Aorta (tissue), 5 donors: ENCODE results near the gene USP30. TPM values are rescaled to one million over a fixed set of nuclear protein-coding genes. Genes with fewer than 3 reads are reported as not detected.
"Not testable (repeated sequence)": the region's sequence is repeated elsewhere in the genome, so short reads cannot be mapped to it uniquely, and the experiment has no call there.

Source experiments
- ATAC-seq: fragments of 200-7000 bp; cut with Tn5 transposase; one replicate; pipeline ENCODE4 v1.9.1; 2022; ENCODE audit warnings: moderate library complexity; ENCODE audit not compliant: low FRiP score
- DNase-seq, 2 donors: peaks; one replicate each; pipeline ENCODE4 v3.0.0-alpha.2; 2020
- H3K27ac ChIP-seq, 2 donors: one replicate each; pipeline ENCODE4 v1.5.1; 2013; ENCODE audit warnings: low read length in 2 of 2, mild to moderate bottlenecking in 2 of 2, moderate library complexity in 2 of 2, control low read depth in 1 of 2, inconsistent platforms in 1 of 2, low read depth in 1 of 2
- H3K27me3 ChIP-seq, 2 donors: one replicate each; pipeline ENCODE4 v1.6.1; 2013; ENCODE audit warnings: control low read depth in 1 of 2, low read length in 1 of 2, mild to moderate bottlenecking in 1 of 2, moderate library complexity in 1 of 2; ENCODE audit not compliant: insufficient read depth in 2 of 2, control insufficient read depth in 1 of 2
- H3K36me3 ChIP-seq, 2 donors: one replicate each; pipeline ENCODE4 v1.6.1; 2013; ENCODE audit warnings: control low read depth in 1 of 2, low read length in 1 of 2, mild to moderate bottlenecking in 1 of 2; ENCODE audit not compliant: insufficient read depth in 2 of 2, control insufficient read depth in 1 of 2
- H3K4me1 ChIP-seq, 2 donors: one replicate each; pipeline ENCODE4 v1.6.1; 2013; ENCODE audit warnings: low read length in 2 of 2, control low read depth in 1 of 2, mild to moderate bottlenecking in 1 of 2, moderate library complexity in 1 of 2; ENCODE audit not compliant: insufficient read depth in 2 of 2, control insufficient read depth in 1 of 2
- H3K4me3 ChIP-seq, 2 donors: one replicate each; pipeline ENCODE4 v1.5.1; 2013; ENCODE audit warnings: low read length in 2 of 2, control low read depth in 1 of 2, mild to moderate bottlenecking in 1 of 2
- H3K9me3 ChIP-seq: one replicate; pipeline ENCODE4 v1.6.1; 2013; ENCODE audit warnings: mild to moderate bottlenecking, low read length; ENCODE audit not compliant: control insufficient read depth
- WGBS, 2 donors: extraction: QIAGEN DNeasy Blood & Tissue Kit; methylation state at CpG; one replicate each; pipeline ENCODE4 v1.1.7; 2013; 5-methylcytosine and 5-hydroxymethylcytosine counted together
- intact Hi-C, 2 donors: fragments of 100-400 bp; cut with DNase I; formaldehyde crosslinking; loops; one replicate each; pipeline versions ENCODE4 v1.14.2 to v1.15.0; 2022
- polyA plus RNA-seq, 2 donors: library from polyadenylated mRNA; stranded (reverse); fragments of 200-250 nt; gene quantifications; one replicate each; pipeline ENCODE4 v1.2.3, GENCODE V29; 2013
- total RNA-seq, 2 donors: library from RNA; stranded (reverse); fragmentation: NEBNext Ultra II Directional; extraction: Animal tissue kit (Norgen Biotek cat#: 25700); gene quantifications; one replicate each; pipeline ENCODE4 v1.2.1, GENCODE V29; 2021
- donor health status: healthy with polysubstance abuse.
- donor health status: Bipolar disorder and iron deficiency.
- donor health status: DM: no; HTN: no; CAD: no.
- donor health status: DM: no; HTN: no; CAD: no.
- donor health status: DM: yes; HTN: yes; CAD: no.

USP30 gene
- total and polyA plus RNA-seq, 4 donors: 4.1 to 14.8 (median 6.9) TPM

DNA sequence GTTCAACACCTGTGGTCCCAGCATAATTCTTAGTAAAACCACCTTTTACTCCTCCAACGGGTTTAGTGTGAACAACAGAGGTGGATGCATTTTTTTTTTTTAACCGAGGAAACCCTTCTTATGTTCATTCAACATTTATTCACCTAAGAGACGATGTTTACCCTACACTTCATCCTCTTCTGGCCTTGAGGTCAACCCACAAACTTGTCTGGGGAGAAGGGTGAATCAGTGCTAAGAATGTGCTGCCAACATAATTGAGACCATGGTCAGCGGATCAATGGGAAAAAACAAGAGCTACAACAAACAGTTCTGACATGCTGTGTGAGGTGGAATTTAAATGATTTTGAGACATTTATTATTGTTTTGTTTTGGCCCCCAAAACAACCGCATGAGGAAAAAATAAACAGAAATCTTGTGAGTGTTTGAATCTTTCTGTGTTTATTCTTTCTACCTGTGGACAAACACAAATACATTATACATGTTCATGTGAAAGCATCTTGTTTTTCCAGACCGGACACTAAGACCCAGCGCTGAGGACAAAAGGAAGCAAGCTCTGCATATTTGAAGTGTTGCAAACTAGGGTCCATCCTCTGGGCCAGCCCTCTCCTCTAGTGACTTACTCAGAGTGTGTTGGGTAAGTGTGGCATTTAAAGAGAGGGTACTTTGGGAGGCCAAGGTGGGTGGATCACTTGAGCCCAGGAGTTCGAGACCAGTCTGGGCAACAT, 5.1 kb upstream of the USP30 start:
- no peak overlapping the region for H3K27ac ChIP-seq
- no peak for DNase-seq
- H3K4me3 ChIP-seq: no peak overlapping the region
- WGBS, 2 donors: 68 to 73% methylated on average over 8 of the region's 8 CpGs
- H3K27me3 ChIP-seq: no peaks in the 10 kb centered on the region
- intact Hi-C loops: no loop called here
- no peak for ATAC-seq
- no peaks in the 10 kb centered on the region for H3K36me3 ChIP-seq
- peaks cover 1% of the 10 kb centered on the region for H3K9me3 ChIP-seq
- H3K4me1 ChIP-seq: no peaks in the 10 kb centered on the region

DNA sequence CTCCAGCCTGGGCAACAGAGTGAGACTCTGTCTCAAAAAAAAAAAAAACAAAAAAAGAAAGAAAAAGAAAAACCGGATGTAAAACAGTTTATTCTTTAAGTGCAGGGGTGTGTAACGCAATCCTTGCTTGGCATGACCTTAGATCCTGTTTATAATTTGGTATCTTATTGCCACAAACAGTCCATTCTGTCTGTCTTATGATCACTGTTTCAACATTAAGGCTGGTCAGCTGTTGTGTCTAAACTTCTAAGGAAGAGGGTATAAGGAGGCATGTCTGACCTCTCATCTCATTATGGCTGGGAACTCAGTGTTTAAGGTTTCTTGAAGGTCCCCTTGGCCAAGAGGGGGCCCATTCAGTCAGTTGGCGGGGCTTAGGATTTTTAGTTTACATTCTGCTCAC, 3.7 kb upstream of the USP30 start:
- H3K9me3 ChIP-seq, ATAC-seq, H3K27me3 ChIP-seq, DNase-seq, H3K27ac ChIP-seq, H3K36me3 ChIP-seq, intact Hi-C loops, H3K4me3 ChIP-seq, H3K4me1 ChIP-seq: not testable (repeated sequence)
- 74% methylated on average over 3 of the region's 3 CpGs for WGBS, 2 donors

DNA sequence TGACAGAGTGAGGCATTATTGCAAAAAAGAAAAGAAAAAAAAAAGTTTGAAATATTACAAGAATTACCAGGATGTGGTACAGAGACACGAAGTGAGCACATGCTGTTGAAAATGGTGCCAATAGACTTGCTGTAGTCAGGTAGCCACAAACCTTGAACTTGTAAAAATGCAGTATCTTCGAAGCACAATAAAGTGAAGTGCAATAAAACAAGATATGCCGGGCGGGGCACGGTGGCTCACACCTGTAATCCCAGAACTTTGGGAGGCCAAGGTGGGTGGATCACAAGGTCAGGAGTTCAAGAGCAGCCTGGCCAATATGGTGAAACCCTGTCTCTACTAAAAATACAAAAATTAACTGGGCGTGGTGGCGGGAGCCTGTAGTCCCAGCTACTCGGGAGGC, 2.6 kb upstream of the USP30 start:
- not testable (repeated sequence) for ATAC-seq, H3K27me3 ChIP-seq, H3K9me3 ChIP-seq, DNase-seq, H3K36me3 ChIP-seq, H3K4me1 ChIP-seq, H3K27ac ChIP-seq, H3K4me3 ChIP-seq
- intact Hi-C loops: loop anchor here (5.0 kb wide), 1 partner anchor 43 kb away; the partner anchor contains the start of gene ALKBH2 (in 2 of the 2)
- 77 to 79% methylated on average over 8 of the region's 8 CpGs for WGBS, 2 donors

DNA sequence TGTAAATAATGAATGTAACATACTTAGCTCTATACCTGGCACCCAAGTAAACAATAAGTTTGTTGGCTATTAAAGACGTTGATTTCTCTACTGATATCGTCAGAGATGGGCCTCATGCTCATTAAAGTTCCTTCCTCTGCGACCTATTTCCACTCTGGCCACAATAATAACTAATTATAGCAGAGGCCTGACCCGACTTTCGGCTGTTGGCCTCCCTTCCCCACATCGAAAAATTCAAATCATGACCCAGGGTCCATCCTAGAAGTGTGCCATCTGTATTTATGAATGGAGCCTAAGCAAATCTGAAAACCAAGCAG, 321 bp upstream of the USP30 start:
- peaks cover 0 to 4% of the 10 kb centered on the region in 2 donors for H3K4me1 ChIP-seq
- ATAC-seq: no peak
- intact Hi-C loops: loop anchor here (5.0 kb wide), 1 partner anchor 40 kb away; the partner anchor contains the start of gene ALKBH2 (in 2 of the 2)
- WGBS, 2 donors: 13 to 15% methylated on average over 6 of the region's 6 CpGs
- no peaks in the 10 kb centered on the region for H3K9me3 ChIP-seq
- peak overlapping the region; percentile 57 to 97 for H3K4me3 ChIP-seq
- H3K27ac ChIP-seq: no peak overlapping the region
- no peak for DNase-seq
- no peaks in the 10 kb centered on the region for H3K27me3 ChIP-seq
- H3K36me3 ChIP-seq: no peaks in the 10 kb centered on the region

DNA sequence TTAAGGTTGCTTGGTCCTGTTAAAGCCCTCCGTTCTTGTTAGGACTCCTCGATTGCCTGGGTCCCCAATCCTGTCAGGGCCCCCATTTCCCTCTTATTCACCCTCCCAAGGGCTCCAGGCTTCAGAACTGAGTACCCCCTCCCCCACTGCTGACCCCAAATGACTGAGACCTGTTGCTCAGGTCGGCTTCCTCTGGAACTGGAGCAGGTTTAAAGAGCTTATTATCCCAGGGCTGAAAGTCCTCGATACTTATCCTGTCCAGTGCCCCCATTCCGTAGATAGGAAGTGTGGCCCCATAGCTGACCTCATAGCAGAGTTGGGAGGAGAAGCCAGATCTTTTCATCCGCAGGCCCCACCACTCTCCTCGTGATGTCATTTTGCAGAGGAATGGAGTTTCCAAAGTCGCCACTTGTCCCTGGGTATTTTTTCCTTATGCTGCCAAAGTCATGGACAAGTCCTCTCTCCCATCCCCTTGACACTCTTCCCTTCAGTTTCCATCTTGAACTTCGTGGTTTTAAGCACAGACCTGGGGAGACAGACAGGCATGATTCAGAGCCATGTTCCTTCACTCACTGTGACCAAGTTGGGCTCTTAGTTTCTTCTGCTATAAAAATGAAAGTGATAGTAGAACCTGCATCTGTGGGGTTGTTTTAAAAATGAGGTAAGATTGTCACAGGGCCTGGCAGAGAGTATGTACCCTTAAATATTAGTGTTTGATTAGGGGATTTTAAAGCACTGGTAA, 1.2 kb downstream of the USP30 start:
- 25 to 26% methylated on average over 9 of the region's 9 CpGs for WGBS, 2 donors
- no peaks in the 10 kb centered on the region for H3K36me3 ChIP-seq
- intact Hi-C loops: loop anchor here (5.0 kb wide), 1 partner anchor 39 kb away; the partner anchor contains the start of gene ALKBH2 (in 2 of the 2)
- DNase-seq (no peak), ATAC-seq (no peak)
- peak overlapping the region; percentile 91 to 97 for H3K4me3 ChIP-seq
- peaks cover 0 to 4% of the 10 kb centered on the region in 2 donors for H3K4me1 ChIP-seq
- H3K9me3 ChIP-seq: no peaks in the 10 kb centered on the region
- H3K27me3 ChIP-seq: no peaks in the 10 kb centered on the region
- peak overlapping the region in 1 of 2 donors; percentile 24 for H3K27ac ChIP-seq

DNA sequence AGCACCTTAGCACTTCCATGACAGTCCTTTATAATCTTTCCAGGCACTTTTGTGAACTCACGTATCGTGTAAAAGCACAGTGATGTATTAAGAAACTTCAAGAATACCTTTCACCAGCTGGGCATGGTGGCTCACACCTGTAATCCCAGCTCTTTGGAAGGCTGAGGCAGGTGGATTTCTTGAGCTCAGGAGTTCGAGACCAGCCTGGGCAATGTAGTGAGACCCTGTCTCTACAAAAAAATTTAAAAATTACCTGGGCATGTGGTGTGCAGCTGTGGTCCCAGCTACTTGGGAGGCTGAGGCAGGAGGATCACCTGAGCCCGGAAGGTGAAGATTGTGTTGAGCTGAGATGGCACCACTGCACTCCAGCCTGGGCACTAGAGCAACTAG, 1.7 kb downstream of the USP30 start:
- H3K4me3 ChIP-seq, H3K4me1 ChIP-seq, H3K9me3 ChIP-seq, ATAC-seq, H3K27me3 ChIP-seq, H3K27ac ChIP-seq, H3K36me3 ChIP-seq, DNase-seq: not testable (repeated sequence)
- WGBS, 2 donors: 90 to 92% methylated on average over 4 of the region's 4 CpGs
- intact Hi-C loops: loop anchor here (5.0 kb wide), 1 partner anchor 38 kb away; the partner anchor contains the start of gene ALKBH2 (in 2 of the 2)

DNA sequence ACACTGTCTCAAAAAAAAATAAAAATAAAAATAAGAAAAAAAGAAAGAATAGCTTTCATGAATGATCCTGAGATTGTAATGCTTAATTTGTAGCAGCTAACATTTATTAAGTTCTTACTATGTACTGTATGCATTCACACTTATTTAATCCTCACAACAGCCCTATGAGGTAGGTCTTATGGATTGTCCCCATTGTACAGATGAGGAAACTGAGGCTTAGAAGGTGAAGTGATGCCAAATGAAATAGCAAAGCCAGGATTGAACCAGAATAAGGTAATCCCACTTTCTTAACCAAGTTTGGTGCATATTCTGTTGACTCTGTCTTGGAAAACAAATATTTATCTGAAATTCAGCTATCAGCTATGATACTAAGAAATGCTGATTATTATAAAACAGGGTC, 2.1 kb downstream of the USP30 start:
- intact Hi-C loops: loop anchor here (5.0 kb wide), 1 partner anchor 38 kb away; the partner anchor contains the start of gene ALKBH2 (in 2 of the 2)
- ATAC-seq: no peak

DNA sequence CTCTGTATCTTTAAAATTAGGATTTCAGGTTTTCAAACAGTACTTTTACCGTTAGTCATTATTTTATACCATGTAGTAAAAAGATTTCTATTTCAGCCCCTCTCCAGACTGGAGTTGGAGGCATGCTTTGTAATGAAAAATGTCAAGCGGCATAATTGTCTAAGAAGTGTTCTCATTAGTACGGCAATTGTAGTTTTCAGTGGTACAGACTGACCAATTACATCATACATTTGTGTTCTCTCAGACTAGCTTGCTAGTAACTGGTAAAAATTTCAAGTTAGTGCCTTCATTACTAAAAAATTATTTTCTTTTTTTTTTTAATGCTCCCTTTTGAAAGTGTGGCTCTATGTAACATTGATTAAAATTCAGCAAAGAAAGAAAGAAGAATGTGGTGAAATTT, 4.5 kb downstream of the USP30 start:
- ATAC-seq: no peak

More for the DNA sequence above, 2.1 kb downstream of the USP30 start:
- peaks cover 0 to 3% of the 10 kb centered on the region in 2 donors for H3K36me3 ChIP-seq
- H3K4me1 ChIP-seq: peaks cover 0 to 4% of the 10 kb centered on the region in 2 donors
- H3K9me3 ChIP-seq: no peaks in the 10 kb centered on the region
- DNase-seq: no peak
- no peaks in the 10 kb centered on the region for H3K27me3 ChIP-seq
- H3K4me3 ChIP-seq: no peak overlapping the region
- no peak overlapping the region for H3K27ac ChIP-seq

More for the DNA sequence above, 4.5 kb downstream of the USP30 start:
- no peak for DNase-seq
- peaks cover 0 to 4% of the 10 kb centered on the region in 2 donors for H3K4me1 ChIP-seq
- no peak overlapping the region for H3K27ac ChIP-seq
- no peak overlapping the region for H3K4me3 ChIP-seq
- H3K36me3 ChIP-seq: peaks cover 0 to 3% of the 10 kb centered on the region in 2 donors
- H3K9me3 ChIP-seq: no peaks in the 10 kb centered on the region
- intact Hi-C loops: no loop called here
- WGBS, 2 donors: 81 to 82% methylated on average over 3 of the region's 3 CpGs
- H3K27me3 ChIP-seq: no peaks in the 10 kb centered on the region
